T-cell (primary cell): Measurements from ENCODE around the gene HOXD9. TPM values are rescaled to one million over a fixed set of nuclear protein-coding genes. Genes with fewer than 3 reads are reported as not detected.

Source experiments
- ATAC-seq, 4 experiments: fragments of 200-7000 bp in 3 of 4; fragments of 150-1000 bp in 1 of 4; cut with Tn5 transposase; replicated peaks in 1 of 4; 1 replicate in 3 of 4; 2 replicates in 1 of 4; pipeline ENCODE4 v1.10.0; 2021; ENCODE audit warnings: moderate library complexity in 3 of 4, mild to moderate bottlenecking in 2 of 4, moderate number of reproducible peaks in 1 of 4
- CTCF ChIA-PET, 2 donors: fragments of 300-600 bp; sonication (Branson Sonifier 250); formaldehyde crosslinking; loops; one replicate each; lab custom pipeline; 2022; ENCODE audit warnings: antibody characterized with exemption in 2 of 2; lab: Charles Lee
- POLR2A ChIA-PET, 2 donors: fragments of 300-600 bp; sonication (Branson Sonifier 250); formaldehyde crosslinking; loops; one replicate each; lab custom pipeline; 2022; ENCODE audit warnings: antibody characterized with exemption in 2 of 2; lab: Charles Lee
- DNase-seq, 35 experiments: peaks; one replicate each; pipeline versions ENCODE4 v3.0.0 to v3.0.0-alpha.2; 2013 to 2023
- H3K27ac ChIP-seq: one replicate; pipeline ENCODE4 v1.5.1; 2013; ENCODE audit warnings: low read length
- H3K27me3 ChIP-seq, 2 experiments: replicated peaks in 1 of 2; 1 replicate in 1 of 2; 2 replicates in 1 of 2; pipeline versions ENCODE4 v1.6.1 to v1.7.0; 2013; ENCODE audit warnings: low read length in 1 of 2, mixed read lengths in 1 of 2; ENCODE audit not compliant: control insufficient read depth in 2 of 2, insufficient read depth in 2 of 2; ENCODE audit errors: extremely low read depth in 1 of 2
- H3K36me3 ChIP-seq, 2 donors: 1 replicate in 1 of 2; 2 replicates in 1 of 2; pipeline versions ENCODE4 v1.6.1 to v1.7.0; 2013; ENCODE audit warnings: low read length in 1 of 2; ENCODE audit not compliant: control insufficient read depth in 2 of 2, insufficient read depth in 1 of 2; ENCODE audit errors: extremely low read depth in 1 of 2
- H3K4me1 ChIP-seq, 2 experiments: 1 replicate in 1 of 2; 2 replicates in 1 of 2; pipeline versions ENCODE4 v1.6.1 to v1.7.0; 2013; ENCODE audit warnings: low read length in 2 of 2, mixed read lengths in 1 of 2; ENCODE audit not compliant: insufficient read depth in 2 of 2, control insufficient read depth in 1 of 2; ENCODE audit errors: extremely low read depth in 1 of 2
- H3K4me3 ChIP-seq, 2 donors: 1 replicate in 1 of 2; 2 replicates in 1 of 2; pipeline versions ENCODE4 v1.5.1 to v1.7.0; 2013; ENCODE audit warnings: mild to moderate bottlenecking in 2 of 2, low read length in 1 of 2, moderate library complexity in 1 of 2; ENCODE audit not compliant: control insufficient read depth in 1 of 2; ENCODE audit errors: extremely low read depth in 1 of 2
- H3K9me3 ChIP-seq: 2 replicates; pipeline ENCODE4 v1.7.0; 2013
- H3K27ac Mint-ChIP-seq, 2 donors: one replicate each; pipeline ENCODE4 v1.8.0; 2020 to 2021; ENCODE audit warnings: mild to moderate bottlenecking in 2 of 2, mixed read lengths in 2 of 2
- H3K27me3 Mint-ChIP-seq, 2 donors: one replicate each; pipeline ENCODE4 v1.8.0; 2021 to 2022; ENCODE audit warnings: mixed read lengths in 2 of 2
- H3K36me3 Mint-ChIP-seq: one replicate; pipeline ENCODE4 v1.8.0; 2021; ENCODE audit warnings: mixed read lengths
- H3K4me1 Mint-ChIP-seq, 3 donors: one replicate each; pipeline ENCODE4 v1.8.0; 2020 to 2022; ENCODE audit warnings: mixed read lengths in 3 of 3, mild to moderate bottlenecking in 1 of 3
- H3K4me3 Mint-ChIP-seq, 3 donors: one replicate each; pipeline ENCODE4 v1.8.0; 2020 to 2022; ENCODE audit warnings: mild to moderate bottlenecking in 3 of 3, mixed read lengths in 3 of 3, moderate library complexity in 3 of 3
- H3K9me3 Mint-ChIP-seq, 3 donors: one replicate each; pipeline ENCODE4 v1.8.0; 2020 to 2022; ENCODE audit warnings: mixed read lengths in 3 of 3
- WGBS: methylation state at CpG from one replicate; pipeline ENCODE4 v1.1.5; 2013; ENCODE audit warnings: missing lambda C conversion rate; ENCODE audit not compliant: insufficient coverage; 5-methylcytosine and 5-hydroxymethylcytosine counted together
- total RNA-seq, 35 experiments: library from RNA in 6 of 35; stranded (reverse) in 6 of 35; fragments of 120-200 nt in 1 of 35; gene quantifications; one replicate each; pipeline versions ENCODE4 v1.2.1 to v1.2.4 and lab custom pipeline; 2013 to 2026

The HOXD9 gene
- total RNA-seq, 5 donors from 2014 or later (not counting 1 experiment from before 2014, with no cell fraction given), result 0.13 to 0.15 TPM; not detected in 3

DNA sequence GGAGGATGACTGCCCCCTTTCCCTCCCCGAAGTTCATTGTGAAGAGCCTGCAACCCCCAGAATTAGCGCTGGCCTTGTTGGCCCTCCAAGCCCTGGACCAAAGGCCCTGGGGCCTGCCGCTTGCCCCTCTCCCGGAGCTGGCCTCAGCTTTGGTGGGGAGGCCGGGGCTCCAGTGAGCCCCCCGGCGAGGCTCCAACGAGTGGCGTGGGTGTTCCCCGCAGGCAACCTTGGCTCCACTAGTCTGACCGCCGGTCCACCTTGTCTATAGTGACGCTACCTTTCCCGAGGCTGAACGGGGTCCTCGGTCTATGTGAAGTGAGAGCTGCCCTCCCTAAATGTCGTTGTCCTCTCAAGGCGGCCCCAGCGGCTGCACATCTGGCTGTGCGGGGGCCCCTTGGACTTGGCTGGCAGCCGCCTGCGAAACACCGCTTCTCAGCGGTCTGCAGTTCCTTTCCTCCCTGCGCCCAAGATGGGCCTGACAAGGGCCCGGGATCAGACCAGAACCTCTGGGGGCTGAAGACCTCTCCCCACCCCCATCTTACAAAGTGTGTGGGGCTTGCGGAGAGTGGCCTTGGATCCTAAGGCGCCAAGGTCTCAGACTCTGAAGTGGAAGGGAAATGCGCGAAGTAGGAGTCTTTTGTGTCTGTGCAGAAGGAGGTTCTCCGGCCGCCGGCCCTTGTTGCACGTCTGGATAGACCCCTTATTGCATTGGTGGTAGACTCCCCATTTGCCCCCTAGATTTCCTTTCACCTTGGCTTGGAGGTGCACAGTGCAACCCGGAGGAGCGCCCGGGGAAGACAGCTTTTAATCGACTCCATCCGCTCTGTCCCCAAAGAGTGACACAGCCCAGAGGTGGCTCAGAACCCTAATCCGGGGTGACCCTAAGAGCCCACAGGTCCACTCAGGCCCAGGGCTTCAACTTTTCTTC lies 9.9 kb upstream of the HOXD9 start:
- Histone ChIP-seq H3K4me3 (no peak overlapping the region), H3K27me3 (peaks cover 28 to 75% of the 10 kb centered on the region in 2 experiments), H3K36me3 (no peaks in the 10 kb centered on the region), H3K9me3 (no peaks in the 10 kb centered on the region), H3K4me1 (peaks cover 0 to 3% of the 10 kb centered on the region in 2 experiments), H3K27ac (no peak overlapping the region)
- no peaks in the 10 kb centered on the region for H3K9me3 Mint-ChIP-seq
- ChIA-PET POLR2A (no interaction called here), CTCF (interaction anchor here (0.6 to 0.7 kb wide), 4 partner anchors 15 to 539 kb away, joined by 3 to 7 read pairs (median 3); no protein-coding TSS in a partner anchor)
- H3K4me1 Mint-ChIP-seq, result peaks cover 11 to 17% (median 12%) of the 10 kb centered on the region in 3 donors
- ATAC-seq (no peak), DNase-seq (no peak)
- H3K4me3 Mint-ChIP-seq, result no peak overlapping the region
- H3K27ac Mint-ChIP-seq, result no peak overlapping the region
- peaks cover 66 to 87% of the 10 kb centered on the region in 2 donors for H3K27me3 Mint-ChIP-seq
- no peaks in the 10 kb centered on the region for H3K36me3 Mint-ChIP-seq
- WGBS, result 9% methylated on average over 31 of the region's 40 CpGs

DNA sequence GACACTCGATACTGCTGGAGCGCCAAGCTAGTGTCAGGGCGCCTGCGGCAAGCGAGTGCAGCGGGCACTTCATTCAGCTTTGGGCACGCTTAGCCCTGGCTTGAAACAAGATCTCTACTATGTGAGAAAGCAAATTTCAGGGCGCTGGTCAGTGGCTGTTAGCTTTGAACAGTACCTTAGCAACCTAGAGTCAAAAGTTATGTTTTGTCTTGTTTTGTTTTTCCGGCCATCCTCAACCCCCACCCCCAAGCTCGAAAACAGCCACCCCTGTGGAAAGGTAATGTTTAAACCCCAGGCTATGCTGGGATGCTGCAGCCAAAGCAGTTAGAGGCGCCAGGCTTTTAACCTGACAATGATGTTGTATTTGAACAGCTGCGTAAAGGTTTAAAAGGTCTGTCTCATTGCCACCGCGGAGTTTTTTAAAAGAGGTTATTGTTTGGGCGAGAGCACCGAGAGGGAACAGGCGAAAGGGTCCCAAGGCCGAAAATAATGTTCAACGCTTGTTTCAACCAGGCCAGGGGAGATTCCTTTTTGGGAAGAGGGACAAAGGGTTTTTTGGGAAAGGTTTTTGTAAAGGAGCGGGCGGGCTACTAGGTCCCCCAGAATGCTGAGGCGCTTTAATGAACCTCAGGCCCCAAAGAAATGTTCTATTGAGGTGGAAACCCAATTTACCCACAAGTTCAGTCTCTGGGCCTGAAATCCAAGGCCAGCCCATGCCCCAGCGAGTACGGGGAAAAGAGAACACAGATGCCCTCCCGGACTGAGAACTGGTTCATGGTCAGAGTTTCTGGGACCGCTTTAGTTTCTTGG lies 8.2 kb upstream of the HOXD9 start:
- H3K9me3 Mint-ChIP-seq, result peaks cover 2 to 3% (median 3%) of the 10 kb centered on the region in 3 donors
- no peak overlapping the region for H3K27ac Mint-ChIP-seq
- H3K36me3 Mint-ChIP-seq, result peaks cover 3% of the 10 kb centered on the region
- DNase-seq, result no peak
- peaks cover 7 to 15% (median 8%) of the 10 kb centered on the region in 3 donors for H3K4me1 Mint-ChIP-seq
- Histone ChIP-seq H3K9me3 (no peaks in the 10 kb centered on the region), H3K27me3 (peaks cover 33 to 79% of the 10 kb centered on the region in 2 experiments), H3K36me3 (no peaks in the 10 kb centered on the region), H3K4me3 (no peak overlapping the region), H3K4me1 (peaks cover 0 to 7% of the 10 kb centered on the region in 2 experiments), H3K27ac (no peak overlapping the region)
- WGBS, result 12% methylated on average over 16 of the region's 26 CpGs
- ATAC-seq, result no peak
- ChIA-PET POLR2A (interaction anchor here (0.5 to 0.6 kb wide), 2 partner anchors 1357 to 1754 kb away, joined by 3 read pairs; no protein-coding TSS in a partner anchor), CTCF (no interaction called here)
- H3K27me3 Mint-ChIP-seq, result peaks cover 75 to 93% of the 10 kb centered on the region in 2 donors
- H3K4me3 Mint-ChIP-seq, result no peak overlapping the region

DNA sequence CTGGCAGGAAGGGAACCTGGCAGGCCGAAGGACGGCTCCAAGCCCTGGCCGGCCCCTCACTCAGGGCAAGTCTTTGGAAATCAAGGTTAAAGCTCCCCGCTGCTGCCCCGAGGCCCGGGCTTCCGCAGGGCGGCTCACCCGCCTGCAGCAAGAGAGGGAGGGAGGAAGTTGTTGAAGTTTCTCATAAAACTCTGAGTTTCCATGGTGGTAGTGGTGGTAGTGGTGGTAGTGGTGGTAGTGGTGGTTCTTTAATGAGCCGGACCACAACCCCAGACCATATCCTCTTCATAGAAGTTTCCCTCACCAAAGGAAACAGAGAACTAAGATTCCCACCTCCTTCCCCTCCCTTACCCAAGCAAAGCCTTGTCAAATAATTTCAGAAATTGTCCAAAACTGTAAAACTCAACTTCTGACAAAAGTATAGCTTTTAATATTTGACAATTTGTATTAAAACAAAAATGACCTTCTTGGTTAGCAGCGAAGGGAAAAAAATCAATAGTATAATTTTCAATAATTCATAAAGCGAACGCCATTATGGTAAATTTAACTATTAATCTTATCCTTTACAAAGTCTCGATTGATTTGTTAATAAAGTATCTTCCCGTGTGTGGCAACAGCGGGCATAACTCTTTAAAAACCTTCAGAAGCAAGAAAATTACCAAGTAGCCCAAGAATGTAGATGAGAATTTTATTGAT lies 7.4 kb upstream of the HOXD9 start:
- DNase-seq (no peak), ATAC-seq (no peak)
- Mint-ChIP-seq H3K9me3 (peaks cover 2 to 3% (median 3%) of the 10 kb centered on the region in 3 donors), H3K36me3 (peaks cover 3% of the 10 kb centered on the region), H3K27ac (no peak overlapping the region), H3K27me3 (peaks cover 75 to 93% of the 10 kb centered on the region in 2 donors), H3K4me1 (peaks cover 6 to 11% (median 6%) of the 10 kb centered on the region in 3 donors), H3K4me3 (no peak overlapping the region)
- no peaks in the 10 kb centered on the region for H3K9me3 ChIP-seq
- ChIA-PET POLR2A (no interaction called here), CTCF (no interaction called here)
- 5% methylated on average over 5 of the region's 16 CpGs for WGBS
- H3K27me3 ChIP-seq, result peaks cover 31 to 76% of the 10 kb centered on the region in 2 experiments
- H3K4me1 ChIP-seq, result peaks cover 0 to 7% of the 10 kb centered on the region in 2 experiments
- H3K36me3 ChIP-seq, result no peaks in the 10 kb centered on the region
- no peak overlapping the region for H3K27ac ChIP-seq
- H3K4me3 ChIP-seq, result no peak overlapping the region

DNA sequence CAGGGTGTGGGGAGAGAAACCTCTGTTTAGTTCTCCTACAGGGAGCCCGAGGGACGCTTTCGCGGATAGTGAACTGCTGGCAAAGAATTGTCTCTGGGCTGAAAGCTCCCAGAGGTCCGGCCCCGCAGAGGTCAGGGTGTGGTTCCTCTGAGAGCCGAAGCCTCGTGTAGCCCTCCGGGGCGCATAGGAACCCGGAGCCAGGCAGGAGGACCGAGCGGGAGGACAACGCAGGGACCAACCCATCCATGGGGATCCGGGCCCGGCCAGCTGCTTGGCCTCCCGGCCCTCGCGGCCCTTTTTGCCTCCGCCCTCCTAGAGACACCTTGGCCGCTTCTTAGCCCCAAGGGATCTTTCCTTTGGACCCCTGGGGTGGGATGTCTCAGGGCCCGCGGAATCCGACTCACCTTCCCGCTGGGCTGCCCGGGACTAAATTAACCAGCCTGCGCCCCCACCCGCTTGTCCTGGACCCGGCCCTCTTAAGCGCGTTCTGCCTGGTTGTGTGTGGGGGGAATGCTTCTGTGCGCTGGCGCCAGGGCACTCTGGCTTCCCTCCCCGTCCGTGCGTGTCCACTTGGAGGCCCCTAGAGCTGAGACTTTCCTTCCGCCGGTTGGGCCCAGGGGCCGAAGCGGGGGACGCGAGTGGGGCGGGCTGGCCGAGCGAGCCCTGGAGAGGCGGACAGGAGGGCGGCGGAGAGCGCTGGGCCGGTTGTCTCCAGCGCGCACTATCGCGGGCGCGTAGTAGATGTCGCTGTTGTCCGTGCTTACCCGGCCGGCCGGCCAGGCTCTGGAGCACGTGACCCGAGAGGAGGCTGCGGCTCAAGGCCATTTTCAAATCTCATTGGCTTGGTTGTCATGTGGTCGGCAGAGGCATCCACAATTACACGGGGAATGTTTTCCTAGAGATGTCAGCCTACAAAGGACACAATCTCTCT lies 6.4 kb upstream of the HOXD9 start, which contains the start of gene HOXD10:
HOXD10 (plus strand) TSS at position 896 of the 931 bp plus-strand sequence. CDS start 56 bp downstream, outside the sequence.
- POLR2A ChIA-PET, result no interaction called here
- Mint-ChIP-seq H3K9me3 (peaks cover 2 to 3% (median 3%) of the 10 kb centered on the region in 3 donors), H3K4me1 (peaks cover 5 to 11% (median 5%) of the 10 kb centered on the region in 3 donors), H3K27ac (no peak within 1 kb of the TSS), H3K36me3 (peaks cover 3% of the 10 kb centered on the region), H3K27me3 (peaks cover 78 to 93% of the 10 kb centered on the region in 2 donors), H3K4me3 (peak within 1 kb of the TSS in 1 of 3 donors; percentile 36)
- H3K9me3 ChIP-seq, result no peaks in the 10 kb centered on the region
- CTCF ChIA-PET, result no interaction called here
- DNase-seq (no peak), ATAC-seq (no peak)
- H3K27me3 ChIP-seq, result peaks cover 36 to 84% of the 10 kb centered on the region in 2 experiments
- no peak within 1 kb of the TSS for H3K27ac ChIP-seq
- 15% methylated on average over 65 of the region's 66 CpGs for WGBS
- no peaks in the 10 kb centered on the region for H3K36me3 ChIP-seq
- H3K4me1 ChIP-seq, result peaks cover 0 to 6% of the 10 kb centered on the region in 2 experiments
- H3K4me3 ChIP-seq, result no peak within 1 kb of the TSS

DNA sequence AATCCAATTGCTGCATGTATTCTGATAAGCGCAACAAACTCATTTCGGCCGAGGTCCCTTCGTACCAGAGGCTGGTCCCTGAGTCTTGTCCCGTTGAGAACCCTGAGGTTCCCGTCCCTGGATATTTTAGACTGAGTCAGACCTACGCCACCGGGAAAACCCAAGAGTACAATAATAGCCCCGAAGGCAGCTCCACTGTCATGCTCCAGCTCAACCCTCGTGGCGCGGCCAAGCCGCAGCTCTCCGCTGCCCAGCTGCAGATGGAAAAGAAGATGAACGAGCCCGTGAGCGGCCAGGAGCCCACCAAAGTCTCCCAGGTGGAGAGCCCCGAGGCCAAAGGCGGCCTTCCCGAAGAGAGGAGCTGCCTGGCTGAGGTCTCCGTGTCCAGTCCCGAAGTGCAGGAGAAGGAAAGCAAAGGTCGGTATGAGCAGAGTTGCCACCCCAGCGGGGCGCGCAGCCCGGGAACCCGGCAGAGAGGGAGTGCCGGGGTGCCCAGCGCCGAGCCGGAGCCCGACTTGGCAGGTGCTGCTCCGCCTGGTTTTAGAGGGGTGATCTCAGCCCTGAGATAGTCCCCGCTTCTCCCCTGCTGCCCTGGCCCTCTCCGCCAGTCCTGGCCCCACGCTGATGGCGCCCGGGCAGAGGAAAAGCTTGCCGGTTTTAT lies 5.2 kb upstream of the HOXD9 start:
- Histone ChIP-seq H3K27ac (no peak overlapping the region), H3K4me1 (peaks cover 0 to 13% of the 10 kb centered on the region in 2 experiments), H3K36me3 (no peaks in the 10 kb centered on the region), H3K4me3 (no peak overlapping the region), H3K9me3 (no peaks in the 10 kb centered on the region), H3K27me3 (peaks cover 39 to 86% of the 10 kb centered on the region in 2 experiments)
- Mint-ChIP-seq H3K36me3 (peaks cover 3% of the 10 kb centered on the region), H3K4me3 (peak overlapping the region in 1 of 3 donors; percentile 36), H3K4me1 (peaks cover 3 to 11% (median 3%) of the 10 kb centered on the region in 3 donors), H3K27ac (no peak overlapping the region), H3K9me3 (peaks cover 2 to 3% (median 3%) of the 10 kb centered on the region in 3 donors), H3K27me3 (peaks cover 73 to 88% of the 10 kb centered on the region in 2 donors)
- DNase-seq (no peak), ATAC-seq (no peak)
- POLR2A ChIA-PET, result no interaction called here
- 26% methylated on average over 40 of the region's 40 CpGs for WGBS
- CTCF ChIA-PET, result interaction anchor here (0.5 to 0.8 kb wide), 2 partner anchors 10 to 693 kb away, joined by 3 to 5 read pairs; no protein-coding TSS in a partner anchor
